WTC11 (cell line): ENCODE measurements around the gene CSRNP3. TPM values are rescaled to one million over a fixed set of nuclear protein-coding genes. Genes with fewer than 3 reads are reported as not detected.

Experiments used
- ATAC-seq: fragments of 200-7000 bp; cut with Tn5 transposase; 2 replicates; pipeline ENCODE4 v1.10.0; 2021; ENCODE audit warnings: mild to moderate bottlenecking, moderate library complexity
- CTCF ChIA-PET: fragments of 300-600 bp; sonication (Branson Sonifier 250); formaldehyde crosslinking; loops from one replicate; lab custom pipeline; 2021; ENCODE audit warnings: antibody characterized with exemption; lab: Charles Lee
- POLR2A ChIA-PET: fragments of 350-600 bp; sonication (Branson Sonifier 250); formaldehyde crosslinking; loops from one replicate; lab custom pipeline; 2021; ENCODE audit warnings: antibody characterized with exemption; lab: Charles Lee
- DNase-seq: peaks from one replicate; pipeline ENCODE4 v3.0.0; 2021; ENCODE audit warnings: low spot score
- H3K27ac Mint-ChIP-seq: 2 replicates; pipeline ENCODE4 v1.8.0; 2021; ENCODE audit warnings: mixed read lengths
- H3K27me3 Mint-ChIP-seq: 2 replicates; pipeline ENCODE4 v1.8.0; 2021; ENCODE audit warnings: low read depth, mild to moderate bottlenecking, moderate library complexity, mixed read lengths
- H3K36me3 Mint-ChIP-seq: 2 replicates; pipeline ENCODE4 v1.8.0; 2021; ENCODE audit warnings: mixed read lengths
- H3K4me1 Mint-ChIP-seq: 2 replicates; pipeline ENCODE4 v1.8.0; 2022; ENCODE audit warnings: mixed read lengths
- H3K4me3 Mint-ChIP-seq: 2 replicates; pipeline ENCODE4 v1.8.0; 2021; ENCODE audit warnings: mild to moderate bottlenecking, moderate library complexity, mixed read lengths
- H3K9me3 Mint-ChIP-seq: 2 replicates; pipeline ENCODE4 v1.8.0; 2021; ENCODE audit warnings: mixed read lengths
- CBFB ChIP-seq: sonication (generic); formaldehyde crosslinking; IDR thresholded peaks from 2 replicates; pipeline ENCODE4 v1.8.1; 2022; ENCODE audit warnings: mild to moderate bottlenecking, low read depth, missing genetic modification reagents
- CREM ChIP-seq: sonication (generic); formaldehyde crosslinking; IDR thresholded peaks from 2 replicates; pipeline ENCODE4 v1.8.1; 2022; ENCODE audit warnings: mild to moderate bottlenecking, missing genetic modification reagents, moderate library complexity
- ELF4 ChIP-seq: sonication (generic); formaldehyde crosslinking; IDR thresholded peaks from 2 replicates; pipeline ENCODE4 v1.8.1; 2022; ENCODE audit warnings: low read depth, mild to moderate bottlenecking, moderate library complexity, missing genetic modification reagents
- FOXP1 ChIP-seq: sonication (generic); formaldehyde crosslinking; IDR thresholded peaks from 2 replicates; pipeline ENCODE4 v1.8.0; 2022; ENCODE audit warnings: missing genetic modification reagents, mild to moderate bottlenecking, moderate library complexity, borderline replicate concordance
- GTF2I ChIP-seq: fragments of 250-450 bp; sonication (Bioruptor Pico); conservative IDR thresholded peaks from 2 replicates; pipeline ENCODE4 v1.4.0; 2021; ENCODE audit warnings: mild to moderate bottlenecking
- JUN ChIP-seq: sonication (generic); formaldehyde crosslinking; IDR thresholded peaks from 2 replicates; pipeline ENCODE4 v1.8.0; 2023; ENCODE audit warnings: mild to moderate bottlenecking, missing genetic modification reagents
- NR3C1 ChIP-seq: sonication (generic); formaldehyde crosslinking; conservative IDR thresholded peaks from 2 replicates; pipeline ENCODE4 v1.8.1; 2023; ENCODE audit warnings: low read depth, mild to moderate bottlenecking, missing genetic modification reagents
- PRRX2 ChIP-seq: fragments of 250-450 bp; sonication (Bioruptor Pico); IDR thresholded peaks from 2 replicates; pipeline ENCODE4 v1.8.0; 2021; ENCODE audit warnings: mild to moderate bottlenecking
- RORB ChIP-seq: fragments of 250-450 bp; sonication (Bioruptor Pico); IDR thresholded peaks from 2 replicates; pipeline ENCODE4 v1.9.0; 2021; ENCODE audit warnings: mild to moderate bottlenecking
- SMAD3 ChIP-seq: sonication (generic); formaldehyde crosslinking; IDR thresholded peaks from 2 replicates; pipeline ENCODE4 v1.8.0; 2022; ENCODE audit warnings: missing genetic modification reagents, mild to moderate bottlenecking, borderline replicate concordance
- SP1 ChIP-seq: sonication (generic); formaldehyde crosslinking; conservative IDR thresholded peaks from 2 replicates; pipeline ENCODE4 v1.8.1; 2022; ENCODE audit warnings: missing genetic modification reagents
- ZNF416 ChIP-seq: fragments of 250-450 bp; sonication (Bioruptor Pico); IDR thresholded peaks from 2 replicates; pipeline ENCODE4 v1.9.0; 2021; ENCODE audit warnings: mild to moderate bottlenecking, inconsistent platforms
- total RNA-seq: library from RNA; stranded (reverse); gene quantifications from 3 replicates; pipeline ENCODE4 v1.2.3, GENCODE V29; 2021
- TF ChIP-seq, protein P1 (sequence below): fragments of 250-450 bp; sonication (Bioruptor Pico); IDR thresholded peaks from 2 replicates; pipeline ENCODE4 v1.9.0; 2021; ENCODE audit warnings: mild to moderate bottlenecking
- TF ChIP-seq, protein P2 (sequence below): sonication (generic); formaldehyde crosslinking; IDR thresholded peaks from 2 replicates; pipeline ENCODE4 v1.8.1; 2022; ENCODE audit warnings: low read depth, mild to moderate bottlenecking, moderate library complexity, missing genetic modification reagents, borderline replicate concordance
- TF ChIP-seq, protein P3 (sequence below): fragments of 250-450 bp; sonication (Bioruptor Pico); IDR thresholded peaks from 2 replicates; pipeline ENCODE4 v1.9.0; 2021; ENCODE audit warnings: mild to moderate bottlenecking
- TF ChIP-seq, protein P4 (sequence below): sonication (generic); formaldehyde crosslinking; IDR thresholded peaks from 2 replicates; pipeline ENCODE4 v1.8.0; 2023; ENCODE audit warnings: mild to moderate bottlenecking, missing genetic modification reagents
- TF ChIP-seq, protein P5 (sequence below): sonication (generic); formaldehyde crosslinking; IDR thresholded peaks from 2 replicates; pipeline ENCODE4 v1.8.0; 2023; ENCODE audit warnings: missing genetic modification reagents
- TF ChIP-seq, protein P6 (sequence below): fragments of 200-600 bp; IDR thresholded peaks from 2 replicates; pipeline ENCODE4 v1.8.0; 2022; ENCODE audit warnings: antibody characterized with exemption

The CSRNP3 gene
- total RNA-seq, 1 experiment from 2014 or later, result 7.3 TPM

DNA sequence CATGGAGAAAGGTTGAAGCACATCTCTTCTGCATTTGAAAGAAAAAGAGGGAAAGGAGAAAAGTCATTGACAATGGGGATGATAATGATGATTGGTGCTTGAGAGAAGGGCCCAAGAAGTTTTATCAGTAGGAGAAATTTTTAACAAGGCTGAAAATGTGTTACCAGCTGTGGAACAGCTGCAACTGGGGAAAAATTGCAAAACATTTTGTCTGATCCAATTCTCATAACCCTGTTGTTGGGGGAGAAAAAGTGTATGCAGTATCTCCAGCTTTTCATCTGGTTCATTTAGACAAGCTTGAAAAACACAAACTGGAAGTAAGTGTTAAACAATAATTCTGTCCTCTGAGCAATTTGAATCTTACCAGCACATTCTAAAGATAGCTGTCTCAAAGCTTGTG is 92.7 kb downstream of the CSRNP3 start:
- Mint-ChIP-seq H3K27ac (no peak overlapping the region), H3K4me3 (no peak overlapping the region), H3K4me1 (peaks cover 23% of the 10 kb centered on the region), H3K9me3 (no peaks in the 10 kb centered on the region), H3K27me3 (no peaks in the 10 kb centered on the region), H3K36me3 (no peaks in the 10 kb centered on the region)
- ChIA-PET CTCF (interaction anchor here (0.6 to 2.3 kb wide), 7 partner anchors 11 to 560 kb away, joined by 3 to 15 read pairs (median 4); no protein-coding TSS in a partner anchor), POLR2A (no interaction called here)
- no peak for DNase-seq
- no peak for ATAC-seq
- TF ChIP-seq NR3C1 (no peak), JUN (CRISPR knock-in tag) (no peak), CREM (CRISPR knock-in tag) (no peak), GTF2I (CRISPR knock-in tag) (no peak), RORB (CRISPR knock-in tag) (no peak), FOXP1 (CRISPR knock-in tag) (no peak), CBFB (CRISPR knock-in tag) (no peak), ELF4 (CRISPR knock-in tag) (no peak), ZNF416 (CRISPR knock-in tag) (no peak), SP1 (CRISPR knock-in tag) (no peak), PRRX2 (no peak), SMAD3 (CRISPR knock-in tag) (no peak)
- TF ChIP-seq, protein P1, sequence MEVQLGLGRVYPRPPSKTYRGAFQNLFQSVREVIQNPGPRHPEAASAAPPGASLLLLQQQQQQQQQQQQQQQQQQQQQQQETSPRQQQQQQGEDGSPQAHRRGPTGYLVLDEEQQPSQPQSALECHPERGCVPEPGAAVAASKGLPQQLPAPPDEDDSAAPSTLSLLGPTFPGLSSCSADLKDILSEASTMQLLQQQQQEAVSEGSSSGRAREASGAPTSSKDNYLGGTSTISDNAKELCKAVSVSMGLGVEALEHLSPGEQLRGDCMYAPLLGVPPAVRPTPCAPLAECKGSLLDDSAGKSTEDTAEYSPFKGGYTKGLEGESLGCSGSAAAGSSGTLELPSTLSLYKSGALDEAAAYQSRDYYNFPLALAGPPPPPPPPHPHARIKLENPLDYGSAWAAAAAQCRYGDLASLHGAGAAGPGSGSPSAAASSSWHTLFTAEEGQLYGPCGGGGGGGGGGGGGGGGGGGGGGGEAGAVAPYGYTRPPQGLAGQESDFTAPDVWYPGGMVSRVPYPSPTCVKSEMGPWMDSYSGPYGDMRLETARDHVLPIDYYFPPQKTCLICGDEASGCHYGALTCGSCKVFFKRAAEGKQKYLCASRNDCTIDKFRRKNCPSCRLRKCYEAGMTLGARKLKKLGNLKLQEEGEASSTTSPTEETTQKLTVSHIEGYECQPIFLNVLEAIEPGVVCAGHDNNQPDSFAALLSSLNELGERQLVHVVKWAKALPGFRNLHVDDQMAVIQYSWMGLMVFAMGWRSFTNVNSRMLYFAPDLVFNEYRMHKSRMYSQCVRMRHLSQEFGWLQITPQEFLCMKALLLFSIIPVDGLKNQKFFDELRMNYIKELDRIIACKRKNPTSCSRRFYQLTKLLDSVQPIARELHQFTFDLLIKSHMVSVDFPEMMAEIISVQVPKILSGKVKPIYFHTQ (CRISPR knock-in tag), result no peak
- TF ChIP-seq, protein P2, sequence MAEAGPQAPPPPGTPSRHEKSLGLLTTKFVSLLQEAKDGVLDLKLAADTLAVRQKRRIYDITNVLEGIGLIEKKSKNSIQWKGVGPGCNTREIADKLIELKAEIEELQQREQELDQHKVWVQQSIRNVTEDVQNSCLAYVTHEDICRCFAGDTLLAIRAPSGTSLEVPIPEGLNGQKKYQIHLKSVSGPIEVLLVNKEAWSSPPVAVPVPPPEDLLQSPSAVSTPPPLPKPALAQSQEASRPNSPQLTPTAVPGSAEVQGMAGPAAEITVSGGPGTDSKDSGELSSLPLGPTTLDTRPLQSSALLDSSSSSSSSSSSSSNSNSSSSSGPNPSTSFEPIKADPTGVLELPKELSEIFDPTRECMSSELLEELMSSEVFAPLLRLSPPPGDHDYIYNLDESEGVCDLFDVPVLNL (CRISPR knock-in tag), result no peak
- TF ChIP-seq, protein P3, sequence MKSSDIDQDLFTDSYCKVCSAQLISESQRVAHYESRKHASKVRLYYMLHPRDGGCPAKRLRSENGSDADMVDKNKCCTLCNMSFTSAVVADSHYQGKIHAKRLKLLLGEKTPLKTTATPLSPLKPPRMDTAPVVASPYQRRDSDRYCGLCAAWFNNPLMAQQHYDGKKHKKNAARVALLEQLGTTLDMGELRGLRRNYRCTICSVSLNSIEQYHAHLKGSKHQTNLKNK (CRISPR knock-in tag), result no peak
- TF ChIP-seq, protein P4, sequence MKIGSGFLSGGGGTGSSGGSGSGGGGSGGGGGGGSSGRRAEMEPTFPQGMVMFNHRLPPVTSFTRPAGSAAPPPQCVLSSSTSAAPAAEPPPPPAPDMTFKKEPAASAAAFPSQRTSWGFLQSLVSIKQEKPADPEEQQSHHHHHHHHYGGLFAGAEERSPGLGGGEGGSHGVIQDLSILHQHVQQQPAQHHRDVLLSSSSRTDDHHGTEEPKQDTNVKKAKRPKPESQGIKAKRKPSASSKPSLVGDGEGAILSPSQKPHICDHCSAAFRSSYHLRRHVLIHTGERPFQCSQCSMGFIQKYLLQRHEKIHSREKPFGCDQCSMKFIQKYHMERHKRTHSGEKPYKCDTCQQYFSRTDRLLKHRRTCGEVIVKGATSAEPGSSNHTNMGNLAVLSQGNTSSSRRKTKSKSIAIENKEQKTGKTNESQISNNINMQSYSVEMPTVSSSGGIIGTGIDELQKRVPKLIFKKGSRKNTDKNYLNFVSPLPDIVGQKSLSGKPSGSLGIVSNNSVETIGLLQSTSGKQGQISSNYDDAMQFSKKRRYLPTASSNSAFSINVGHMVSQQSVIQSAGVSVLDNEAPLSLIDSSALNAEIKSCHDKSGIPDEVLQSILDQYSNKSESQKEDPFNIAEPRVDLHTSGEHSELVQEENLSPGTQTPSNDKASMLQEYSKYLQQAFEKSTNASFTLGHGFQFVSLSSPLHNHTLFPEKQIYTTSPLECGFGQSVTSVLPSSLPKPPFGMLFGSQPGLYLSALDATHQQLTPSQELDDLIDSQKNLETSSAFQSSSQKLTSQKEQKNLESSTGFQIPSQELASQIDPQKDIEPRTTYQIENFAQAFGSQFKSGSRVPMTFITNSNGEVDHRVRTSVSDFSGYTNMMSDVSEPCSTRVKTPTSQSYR (CRISPR knock-in tag), result no peak
- TF ChIP-seq, protein P5, sequence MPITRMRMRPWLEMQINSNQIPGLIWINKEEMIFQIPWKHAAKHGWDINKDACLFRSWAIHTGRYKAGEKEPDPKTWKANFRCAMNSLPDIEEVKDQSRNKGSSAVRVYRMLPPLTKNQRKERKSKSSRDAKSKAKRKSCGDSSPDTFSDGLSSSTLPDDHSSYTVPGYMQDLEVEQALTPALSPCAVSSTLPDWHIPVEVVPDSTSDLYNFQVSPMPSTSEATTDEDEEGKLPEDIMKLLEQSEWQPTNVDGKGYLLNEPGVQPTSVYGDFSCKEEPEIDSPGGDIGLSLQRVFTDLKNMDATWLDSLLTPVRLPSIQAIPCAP (CRISPR knock-in tag), result no peak
- TF ChIP-seq, protein P6, sequence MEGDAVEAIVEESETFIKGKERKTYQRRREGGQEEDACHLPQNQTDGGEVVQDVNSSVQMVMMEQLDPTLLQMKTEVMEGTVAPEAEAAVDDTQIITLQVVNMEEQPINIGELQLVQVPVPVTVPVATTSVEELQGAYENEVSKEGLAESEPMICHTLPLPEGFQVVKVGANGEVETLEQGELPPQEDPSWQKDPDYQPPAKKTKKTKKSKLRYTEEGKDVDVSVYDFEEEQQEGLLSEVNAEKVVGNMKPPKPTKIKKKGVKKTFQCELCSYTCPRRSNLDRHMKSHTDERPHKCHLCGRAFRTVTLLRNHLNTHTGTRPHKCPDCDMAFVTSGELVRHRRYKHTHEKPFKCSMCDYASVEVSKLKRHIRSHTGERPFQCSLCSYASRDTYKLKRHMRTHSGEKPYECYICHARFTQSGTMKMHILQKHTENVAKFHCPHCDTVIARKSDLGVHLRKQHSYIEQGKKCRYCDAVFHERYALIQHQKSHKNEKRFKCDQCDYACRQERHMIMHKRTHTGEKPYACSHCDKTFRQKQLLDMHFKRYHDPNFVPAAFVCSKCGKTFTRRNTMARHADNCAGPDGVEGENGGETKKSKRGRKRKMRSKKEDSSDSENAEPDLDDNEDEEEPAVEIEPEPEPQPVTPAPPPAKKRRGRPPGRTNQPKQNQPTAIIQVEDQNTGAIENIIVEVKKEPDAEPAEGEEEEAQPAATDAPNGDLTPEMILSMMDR, result no peak
